ENCODE data around the gene TCEA3.
A peak's percentile ranks its signal among the peaks of the same experiment; 100 is the strongest.

The TCEA3 gene

DNA sequence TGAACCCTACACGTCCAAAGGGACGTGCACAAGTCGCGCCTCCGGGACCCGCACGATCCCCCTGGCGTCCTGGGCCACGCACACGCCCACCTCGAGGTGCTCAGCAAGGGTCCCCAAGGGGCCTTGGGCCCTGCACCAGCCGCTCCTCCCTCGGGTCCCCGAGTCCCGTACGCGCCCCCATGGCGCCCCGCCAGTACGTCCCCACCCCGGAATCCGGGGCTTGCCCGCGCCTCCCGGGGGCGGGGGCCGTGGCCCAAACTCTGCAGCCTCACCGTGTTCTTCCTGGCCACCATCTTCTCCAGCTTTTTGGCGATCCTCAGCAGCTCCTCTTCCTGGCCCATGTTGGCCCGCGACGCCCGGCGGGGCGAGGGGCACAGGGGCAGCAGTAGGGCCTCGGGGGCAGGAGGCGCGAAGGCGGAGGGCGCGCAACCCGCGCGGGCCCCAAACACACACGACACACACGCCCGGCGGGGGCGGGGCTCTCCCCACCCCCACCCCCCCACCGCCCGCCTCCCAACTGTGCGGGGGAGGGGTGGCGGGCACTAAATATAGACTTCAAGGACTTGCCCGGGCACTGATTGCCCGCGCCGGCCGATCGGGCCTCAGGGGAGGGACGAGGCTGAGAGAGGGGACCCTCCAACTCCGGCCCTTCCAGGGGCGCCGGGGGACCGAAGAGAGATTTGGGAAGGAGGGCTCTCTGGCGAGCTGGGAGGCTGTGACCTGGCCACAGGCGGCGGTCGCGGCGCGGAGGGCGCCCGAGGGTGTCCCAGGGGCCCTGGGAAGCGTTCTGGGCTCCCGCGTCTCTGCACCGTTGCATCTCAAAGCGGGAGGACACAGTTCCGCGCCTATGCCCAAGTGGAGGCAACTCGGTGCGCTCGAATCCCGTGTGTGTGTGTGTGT is at the start of gene TCEA3:
Gene TCEA3 (minus strand): TSS at position 456 of the 900 bp plus-strand sequence. CDS start 115 bp downstream, at position 341.
- TF ChIP-seq, protein P1, sequence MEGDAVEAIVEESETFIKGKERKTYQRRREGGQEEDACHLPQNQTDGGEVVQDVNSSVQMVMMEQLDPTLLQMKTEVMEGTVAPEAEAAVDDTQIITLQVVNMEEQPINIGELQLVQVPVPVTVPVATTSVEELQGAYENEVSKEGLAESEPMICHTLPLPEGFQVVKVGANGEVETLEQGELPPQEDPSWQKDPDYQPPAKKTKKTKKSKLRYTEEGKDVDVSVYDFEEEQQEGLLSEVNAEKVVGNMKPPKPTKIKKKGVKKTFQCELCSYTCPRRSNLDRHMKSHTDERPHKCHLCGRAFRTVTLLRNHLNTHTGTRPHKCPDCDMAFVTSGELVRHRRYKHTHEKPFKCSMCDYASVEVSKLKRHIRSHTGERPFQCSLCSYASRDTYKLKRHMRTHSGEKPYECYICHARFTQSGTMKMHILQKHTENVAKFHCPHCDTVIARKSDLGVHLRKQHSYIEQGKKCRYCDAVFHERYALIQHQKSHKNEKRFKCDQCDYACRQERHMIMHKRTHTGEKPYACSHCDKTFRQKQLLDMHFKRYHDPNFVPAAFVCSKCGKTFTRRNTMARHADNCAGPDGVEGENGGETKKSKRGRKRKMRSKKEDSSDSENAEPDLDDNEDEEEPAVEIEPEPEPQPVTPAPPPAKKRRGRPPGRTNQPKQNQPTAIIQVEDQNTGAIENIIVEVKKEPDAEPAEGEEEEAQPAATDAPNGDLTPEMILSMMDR (conservative IDR thresholded peaks at IDR 0.05; ENCODE audit: low read depth, low read length): no peak
- peak within 1 kb of the TSS; percentile 33 for H3K4me3 ChIP-seq (ENCODE audit: low read length)
- no peak for DNase-seq (ENCODE audit: low read depth)

DNA sequence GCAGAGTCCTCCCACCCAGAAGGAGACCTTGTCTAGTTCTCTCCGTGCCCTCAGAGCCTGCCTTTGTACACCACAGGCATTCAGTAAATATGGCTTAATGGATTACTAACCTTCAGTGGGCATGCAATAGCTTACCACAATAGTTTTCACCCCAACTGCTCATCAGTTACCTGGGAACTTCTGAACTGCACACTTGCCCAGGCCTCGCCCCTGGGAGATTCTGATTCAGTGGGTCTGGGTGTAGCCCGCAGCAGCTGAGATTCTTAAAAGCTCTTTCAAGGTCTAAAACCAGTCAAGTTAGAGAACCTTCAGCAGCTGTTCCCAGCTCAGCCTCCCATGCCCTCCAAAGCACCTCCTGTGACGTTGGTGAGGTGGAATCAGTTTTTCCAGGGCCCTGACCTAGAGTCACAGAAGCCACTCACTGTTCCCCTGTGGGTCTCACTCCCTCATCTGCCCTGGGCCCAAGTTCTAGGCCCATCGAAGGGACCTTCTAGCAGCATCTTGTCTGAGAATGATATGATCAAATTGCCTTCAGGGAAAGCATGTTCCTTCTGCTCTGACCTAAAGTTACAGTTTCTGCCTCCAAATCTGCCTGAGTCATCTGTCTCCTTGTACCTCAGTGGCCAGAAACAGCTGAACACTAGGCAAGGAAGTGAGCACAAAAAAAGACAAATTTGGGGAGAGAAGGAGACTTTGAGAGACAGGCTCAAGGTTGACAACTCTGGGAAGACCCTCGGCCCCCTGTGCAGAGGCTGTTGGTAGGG is 48.7 kb upstream of the TCEA3 start:
- DNase-seq (ENCODE audit: low read depth): no peak
- TF ChIP-seq, protein P1 (conservative IDR thresholded peaks at IDR 0.05; ENCODE audit: low read depth, low read length): no peak

DNA sequence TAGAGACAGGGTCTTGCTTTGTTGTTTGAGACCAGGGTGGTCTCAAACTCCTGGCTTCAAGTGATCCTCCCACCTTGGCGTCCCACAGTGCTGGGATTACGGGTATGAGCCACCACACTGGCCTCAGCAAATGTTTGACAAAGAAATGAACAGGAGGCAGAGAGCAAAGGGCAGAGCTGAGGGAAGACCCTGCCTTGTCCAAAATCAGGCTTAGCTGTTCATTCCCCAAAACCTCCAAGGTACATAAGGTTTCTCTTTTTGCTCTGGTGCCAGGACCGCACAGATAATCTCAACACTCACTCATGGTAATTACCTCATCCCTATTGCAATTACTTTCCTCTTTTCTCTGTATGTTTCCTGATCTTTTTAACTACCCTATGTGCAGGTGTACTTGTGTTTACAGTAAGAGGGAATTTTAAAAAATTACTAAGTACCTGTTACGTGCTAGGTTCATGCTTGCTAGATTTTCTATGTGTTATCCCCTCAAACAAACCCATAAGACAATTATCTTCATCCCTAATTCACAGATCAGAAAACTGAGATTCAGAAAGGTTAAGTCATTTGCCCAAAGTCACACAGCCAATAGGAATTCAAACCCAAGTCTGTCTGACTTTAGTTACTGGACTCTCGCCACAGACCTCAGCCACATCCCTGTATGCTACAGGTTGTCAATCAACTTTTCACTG is 47.9 kb upstream of the TCEA3 start:
- TF ChIP-seq, protein P1 (conservative IDR thresholded peaks at IDR 0.05; ENCODE audit: low read depth, low read length): no peak

More for the DNA sequence above, 48.7 kb upstream of the TCEA3 start:
- no peak overlapping the region for H3K4me3 ChIP-seq (ENCODE audit: low read length)

DNA sequence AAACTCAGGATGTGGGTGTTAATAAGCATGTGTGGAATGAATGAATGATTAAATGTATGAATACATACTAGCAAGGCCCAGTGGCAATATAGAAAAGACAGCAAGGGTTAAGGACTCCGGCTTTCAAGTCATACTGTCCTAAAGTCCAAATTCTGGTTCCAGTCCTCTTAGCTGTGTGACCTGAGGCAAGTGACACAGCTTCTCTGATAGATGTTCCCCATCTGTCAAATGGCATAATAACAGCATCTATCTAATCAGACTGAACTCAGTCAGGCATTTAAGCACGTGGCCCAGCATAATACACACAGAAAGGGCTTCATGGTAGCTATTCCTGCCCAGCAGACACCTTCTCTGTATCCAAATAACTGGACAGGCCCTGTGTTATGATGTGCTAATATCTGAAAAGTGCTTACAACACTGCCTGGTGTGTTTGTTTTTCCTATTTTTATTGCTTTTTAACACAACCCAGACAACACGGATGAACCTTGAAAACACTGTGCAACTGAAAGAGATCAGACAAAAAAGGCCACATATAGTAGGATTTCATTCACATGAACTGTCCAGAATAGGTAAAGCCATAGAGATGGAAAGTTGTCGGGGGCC is 47.0 kb upstream of the TCEA3 start:
- no peak overlapping the region for H3K4me3 ChIP-seq (ENCODE audit: low read length)
- no peak for DNase-seq (ENCODE audit: low read depth)
- TF ChIP-seq, protein P1 (conservative IDR thresholded peaks at IDR 0.05; ENCODE audit: low read depth, low read length): no peak

More for the DNA sequence above, 47.9 kb upstream of the TCEA3 start:
- DNase-seq (ENCODE audit: low read depth): no peak
- H3K4me3 ChIP-seq (ENCODE audit: low read length): no peak overlapping the region

DNA sequence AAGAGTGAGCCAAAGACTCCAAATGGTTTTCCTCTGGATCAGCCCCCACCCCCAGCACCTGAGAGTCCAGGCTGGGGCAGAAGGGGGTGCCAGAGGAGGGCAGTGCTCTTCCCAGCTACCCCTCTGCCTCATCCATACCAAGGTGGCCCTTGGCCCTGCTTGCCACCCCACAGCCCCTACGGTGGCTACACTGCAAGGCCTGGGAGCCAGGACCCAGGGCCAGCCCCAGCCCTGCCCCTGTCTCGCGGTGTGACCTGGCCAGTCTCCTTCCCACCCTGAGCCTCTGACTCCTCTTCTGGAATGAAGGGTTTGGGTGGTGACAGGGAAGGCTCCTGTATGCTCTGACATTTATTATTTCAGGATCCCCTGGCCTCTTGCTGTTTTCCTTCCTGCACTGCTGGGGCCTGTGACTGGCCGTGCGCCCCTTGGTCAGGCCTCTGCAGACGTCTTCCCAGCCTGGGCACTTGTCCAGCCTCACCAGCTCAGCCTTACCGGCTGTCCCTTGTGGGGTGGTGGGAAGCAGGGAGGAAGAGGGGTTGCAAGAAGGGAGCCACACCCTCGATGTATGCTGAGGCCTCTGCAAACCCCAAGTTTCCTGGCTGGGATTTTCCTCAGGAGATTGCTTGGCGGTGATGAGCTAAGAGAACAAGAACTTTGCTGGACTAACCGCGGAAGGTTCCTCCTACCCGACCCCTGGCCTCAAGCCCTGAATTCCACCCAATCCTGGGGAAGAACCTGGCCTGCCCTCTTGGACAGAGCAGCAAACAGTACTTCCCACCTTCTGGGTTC is 45.9 kb upstream of the TCEA3 start:
- no peak for DNase-seq (ENCODE audit: low read depth)
- no peak overlapping the region for H3K4me3 ChIP-seq (ENCODE audit: low read length)
- TF ChIP-seq, protein P1 (conservative IDR thresholded peaks at IDR 0.05; ENCODE audit: low read depth, low read length): no peak
